Measurements from ENCODE around the gene TGFB1. TPM values are rescaled to one million over a fixed set of nuclear protein-coding genes. Genes with fewer than 3 reads are reported as not detected.

The TGFB1 gene
- polyA plus RNA-seq, 1 of the 3 experiments (the other 2 are of a cell fraction), result 25.5 TPM

GRCh38 chr19:41324921-41325639, 28.6 kb downstream of the TGFB1 start (continued):
- no peak for TF ChIP-seq REST (IDR thresholded peaks at IDR 0.05; ENCODE audit: low read depth, low read length)
- peak; percentile 37 for TF ChIP-seq CHD2 (IDR thresholded peaks at IDR 0.05; ENCODE audit: low read length, partially characterized antibody)
- no peak for TF ChIP-seq MAX (IDR thresholded peaks at IDR 0.05; ENCODE audit: low read depth)
- no peak for TF ChIP-seq YY1 (IDR thresholded peaks at IDR 0.05; ENCODE audit: low read depth)
- TF ChIP-seq SMC3 (IDR thresholded peaks at IDR 0.05; ENCODE audit: low read depth, low read length), result no peak
- no peak for TF ChIP-seq EZH2phosphoT487 (IDR thresholded peaks at IDR 0.05; ENCODE audit: borderline replicate concordance, low read depth)
- TF ChIP-seq ELF1 (IDR thresholded peaks at IDR 0.05), result 0 out of 2 replicates have a peak, but pooled peaks have one; percentile 19
- no peak for TF ChIP-seq GATA2 (CRISPR knock-in tag; IDR thresholded peaks at IDR 0.05)
- TF ChIP-seq TCF12 (IDR thresholded peaks at IDR 0.05), result peak; percentile 27
- no peak for TF ChIP-seq RCOR1 (IDR thresholded peaks at IDR 0.05; ENCODE audit: low read length)
- peak; percentile 46 for TF ChIP-seq PBX3 (IDR thresholded peaks at IDR 0.05)
- peak; percentile 42; the same call in 1 of the 2 replicates for TF ChIP-seq RXRA (IDR thresholded peaks at IDR 0.05; ENCODE audit: borderline replicate concordance, low read depth)
- TF ChIP-seq NFIC (IDR thresholded peaks at IDR 0.05; ENCODE audit: borderline replicate concordance), result no peak
- no peak; the same call in 1 of the 2 replicates for TF ChIP-seq JUND (IDR thresholded peaks at IDR 0.05)
- TF ChIP-seq ZBTB33 (IDR thresholded peaks at IDR 0.05; ENCODE audit: borderline replicate concordance, low read depth), result no peak
- peak in 1 of 2 experiments; percentile 31; a peak in 1 of 4 replicates for TF ChIP-seq EP300 (IDR thresholded peaks at IDR 0.05; ENCODE audit: borderline replicate concordance in 1 of 2, low read depth in 1 of 2, low read length in 1 of 2)
- TF ChIP-seq IRF3 (IDR thresholded peaks at IDR 0.05; ENCODE audit: low read depth, low read length), result no peak
- no peak for TF ChIP-seq RAD21 (IDR thresholded peaks at IDR 0.05; ENCODE audit: low read length)
- no peak for TF ChIP-seq FOSL2 (IDR thresholded peaks at IDR 0.05; ENCODE audit: borderline replicate concordance, low read depth)

All from SK-N-SH (cell line).